ENCODE measurements around the gene WDR45B.

Gene WDR45B

DNA sequence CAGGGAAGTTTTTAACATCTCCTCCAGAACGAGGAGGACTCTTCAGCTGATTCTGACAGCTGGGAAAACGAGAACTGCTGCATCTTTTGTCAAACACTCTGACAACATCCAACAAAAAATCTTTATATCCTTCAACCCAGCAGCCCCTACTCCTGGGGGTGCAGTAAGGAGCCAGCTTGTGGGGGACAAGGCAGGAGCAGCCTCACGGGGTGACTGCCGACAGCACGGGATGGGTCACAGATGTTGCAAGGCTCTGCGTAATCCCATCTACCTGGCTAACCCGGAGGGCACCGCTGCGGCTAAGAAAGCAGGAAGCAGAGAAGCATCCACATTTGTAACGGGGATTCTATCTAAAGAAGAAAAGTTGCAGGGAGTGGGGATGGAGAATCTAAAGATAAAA, 28.6 kb downstream of the WDR45B start:
- DNase-seq, result no peak

GRCh38 chr17:82619211-82619610, 29.0 kb downstream of the WDR45B start:
- no peak for DNase-seq

DNA sequence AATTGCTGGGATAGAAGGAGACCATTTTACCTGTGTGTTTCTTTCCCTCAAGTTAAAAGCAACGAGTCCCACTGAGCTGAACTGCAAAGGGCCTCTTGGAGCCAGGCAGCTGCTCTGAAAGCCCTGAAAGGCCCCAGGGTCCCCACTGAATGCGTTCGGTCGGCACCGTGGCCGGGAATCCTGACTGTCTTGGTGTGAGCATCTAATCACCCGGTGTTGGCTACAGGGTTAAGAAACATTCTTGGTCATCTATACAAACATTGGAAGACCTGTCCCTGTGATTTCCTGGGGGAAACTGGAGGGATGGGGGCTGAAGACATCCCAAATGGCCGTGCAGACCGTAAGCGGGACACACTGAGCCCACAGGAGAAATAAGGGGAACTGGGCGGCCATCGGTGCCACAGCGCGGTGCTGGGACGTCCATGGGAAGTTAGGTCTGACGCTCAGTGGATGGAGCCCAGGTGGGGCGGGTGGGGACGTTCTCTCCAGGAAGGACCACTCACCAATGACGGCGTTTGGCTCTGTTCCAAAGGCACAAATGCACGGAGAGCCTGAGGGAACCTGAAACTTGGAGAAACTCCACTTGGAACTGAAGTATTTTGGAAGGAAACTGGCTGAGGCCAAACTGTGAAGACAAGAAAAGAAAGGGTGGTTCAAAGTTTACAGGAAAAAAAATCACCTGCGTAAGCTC, 32.1 kb downstream of the WDR45B start:
- DNase-seq, result no peak

DNA sequence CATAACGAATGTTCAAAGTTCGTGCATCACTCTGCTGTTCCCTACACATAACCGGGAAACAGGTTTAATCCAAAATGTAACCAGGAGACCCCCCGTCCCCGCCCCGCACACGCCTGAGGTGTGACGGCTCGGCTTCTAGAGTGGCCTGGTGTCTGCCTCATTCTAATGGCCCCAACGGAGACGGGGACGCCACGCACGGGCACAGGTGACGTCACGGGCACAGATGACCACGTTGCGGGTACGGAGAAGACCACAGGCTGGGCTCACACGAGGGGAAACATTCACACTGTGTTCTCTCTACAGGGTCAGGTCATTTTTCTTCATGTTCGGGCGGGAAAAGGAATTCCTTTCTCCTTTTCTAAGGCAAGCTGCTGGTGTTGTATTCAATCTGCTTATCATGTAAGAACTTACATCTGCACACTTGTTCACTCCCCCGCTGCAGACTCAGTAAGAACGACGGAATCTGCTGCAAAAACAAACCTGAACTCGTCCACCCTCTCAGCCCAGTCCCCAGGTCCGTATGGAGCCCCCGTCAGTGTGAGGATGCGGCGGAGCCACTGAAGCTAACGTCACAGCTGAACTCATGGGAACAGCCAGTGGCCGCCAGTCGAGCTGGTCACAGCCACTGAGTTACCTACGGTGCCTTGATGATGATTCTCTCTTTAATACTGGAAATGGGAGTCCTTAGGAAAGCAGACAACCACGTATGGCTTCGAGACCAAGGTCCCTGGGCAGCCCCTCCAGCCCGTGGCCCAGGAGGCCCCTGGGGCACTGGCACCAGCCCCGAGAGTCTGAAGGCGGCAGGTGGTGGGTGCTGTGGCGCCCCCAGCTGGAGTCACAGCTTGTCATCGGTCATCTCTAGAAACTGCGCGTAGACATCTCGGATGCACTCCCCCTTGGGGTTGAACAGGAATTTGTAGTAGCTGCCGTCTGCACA, 32.9 kb downstream of the WDR45B start:
- DNase-seq, result no peak

DNA sequence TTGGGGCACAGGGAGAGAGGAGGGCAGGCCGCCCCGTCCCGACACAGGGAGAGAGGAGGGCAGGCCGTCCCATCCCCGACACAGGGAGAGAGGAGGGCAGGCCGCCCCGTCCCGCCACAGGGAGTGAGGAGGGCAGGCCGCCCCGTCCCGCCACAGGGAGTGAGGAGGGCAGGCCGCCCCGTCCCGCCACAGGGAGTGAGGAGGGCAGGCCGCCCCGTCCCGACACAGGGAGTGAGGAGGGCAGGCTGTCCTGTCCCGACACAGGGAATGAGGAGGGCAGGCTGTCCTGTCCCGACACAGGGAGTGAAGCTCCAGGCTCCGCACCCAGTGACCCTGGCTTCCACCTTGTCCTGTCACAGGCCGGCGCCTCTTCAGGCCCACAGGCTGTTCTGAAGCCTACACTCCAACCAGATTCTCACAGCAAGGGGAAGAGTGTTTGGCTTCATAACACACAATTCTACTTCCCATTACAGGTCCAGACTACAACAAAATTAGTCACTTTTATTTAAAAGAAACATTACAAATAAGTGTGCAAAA, 34.1 kb downstream of the WDR45B start:
- DNase-seq, result no peak

GRCh38 chr17:82613283-82614094, 34.8 kb downstream of the WDR45B start:
- DNase-seq, result no peak

DNA sequence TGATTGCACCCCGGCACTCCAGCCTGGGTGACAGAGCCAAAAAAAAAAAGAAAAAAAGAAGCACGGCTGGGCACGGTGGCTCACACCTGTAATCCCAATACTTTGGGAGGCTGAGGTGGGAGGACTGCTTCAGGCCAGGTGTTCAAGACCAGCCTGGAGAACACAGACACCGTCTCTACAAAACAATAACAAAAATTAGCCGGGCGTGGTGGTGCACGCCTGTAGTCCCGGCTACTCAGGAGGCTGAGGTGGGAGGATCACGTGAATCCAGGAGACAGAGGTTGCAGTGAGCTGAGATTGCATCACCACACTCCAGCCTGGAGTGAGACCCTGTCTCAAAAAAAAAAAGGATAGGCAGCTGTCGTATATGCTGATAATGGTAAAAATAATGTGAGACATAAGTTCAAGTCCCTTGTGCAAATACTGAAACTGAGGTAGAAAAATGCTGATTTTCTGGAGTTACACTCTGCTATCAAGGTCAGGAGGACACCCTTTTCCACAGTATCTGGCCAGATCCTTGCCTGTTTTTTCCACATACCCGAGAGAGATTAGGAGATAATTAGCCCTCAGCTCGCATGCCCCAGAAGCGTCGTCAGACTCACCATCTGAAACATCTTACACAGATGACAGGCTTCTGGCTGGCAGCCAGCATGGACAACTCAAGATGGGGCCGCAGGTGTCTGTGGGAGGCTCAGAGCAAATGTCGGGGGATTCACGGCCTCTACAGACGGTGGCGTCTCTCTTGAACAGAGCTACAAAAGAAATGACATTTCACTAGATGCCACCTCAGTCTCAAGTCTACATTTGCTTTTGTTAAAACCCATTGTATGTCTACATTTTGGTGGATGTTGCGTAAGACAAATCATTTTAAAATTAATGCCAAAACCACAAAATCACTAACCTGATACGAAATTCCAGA, 36.8 kb downstream of the WDR45B start:
- DNase-seq, result no peak

- no peak for DNase-seq
These were observed 38.6 kb downstream of the WDR45B start for GRCh38 chr17:82609655-82610054.

GRCh38 chr17:82608816-82609215, 39.4 kb downstream of the WDR45B start:
- DNase-seq, result no peak

GRCh38 chr17:82605939-82606600, 42.2 kb downstream of the WDR45B start:
- no peak for DNase-seq

DNA sequence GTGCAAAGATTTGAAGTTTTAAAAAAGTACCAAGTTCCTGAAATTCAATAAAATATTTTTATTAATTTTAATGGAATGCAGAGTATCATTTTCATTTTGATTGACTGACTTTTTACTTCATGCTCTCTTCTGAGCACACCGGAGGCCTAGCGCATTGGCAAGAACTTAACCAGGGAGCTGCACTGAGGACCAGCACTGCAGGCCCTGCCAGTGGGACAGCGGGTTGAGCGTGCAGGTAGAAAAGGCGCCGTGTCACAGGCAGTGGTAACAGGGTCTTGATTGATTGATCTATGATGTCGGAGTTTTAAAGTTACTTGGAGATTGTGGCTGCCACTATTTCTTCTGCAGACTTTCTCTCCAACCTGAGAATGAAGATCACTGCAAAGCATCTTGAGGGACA, 43.7 kb downstream of the WDR45B start:
- no peak for DNase-seq

GRCh38 chr17:82603981-82604448, 44.2 kb downstream of the WDR45B start:
- DNase-seq, result peak in 1 of 2 experiments; percentile 39

DNA sequence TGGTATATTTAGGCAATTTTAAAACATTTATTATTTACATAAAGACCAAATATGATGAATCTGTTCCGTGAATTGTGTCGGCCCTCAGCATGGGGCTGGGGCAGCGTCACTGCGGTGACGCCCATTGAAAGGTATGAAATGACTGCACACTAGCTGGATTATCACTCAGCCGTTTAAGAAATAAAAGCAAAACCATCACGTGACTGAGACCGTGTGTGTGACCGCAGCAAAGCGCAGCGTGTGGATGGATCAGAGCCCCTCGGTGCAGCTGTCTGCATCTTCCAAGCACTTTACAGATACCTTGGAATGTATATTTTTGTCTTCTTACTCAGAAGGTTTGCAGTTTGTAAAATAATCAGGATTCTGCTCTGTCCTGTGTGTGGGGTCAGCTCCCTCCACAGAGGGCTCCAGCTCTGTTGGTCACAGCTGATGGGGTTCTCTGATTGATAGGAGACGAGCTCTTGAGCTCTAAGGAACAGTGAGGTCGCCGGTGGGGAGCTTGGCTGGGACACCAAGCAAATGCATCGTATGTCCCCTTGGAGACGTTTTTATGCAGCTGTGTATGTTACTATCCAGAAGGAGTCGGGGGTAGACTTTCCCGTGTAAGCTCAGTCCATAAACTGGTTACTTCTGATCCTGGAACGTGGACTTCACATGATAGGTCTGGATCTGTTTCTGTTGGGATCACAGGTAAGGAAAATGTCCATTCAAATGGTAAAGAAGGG, 45.1 kb downstream of the WDR45B start:
- DNase-seq, result no peak

DNA sequence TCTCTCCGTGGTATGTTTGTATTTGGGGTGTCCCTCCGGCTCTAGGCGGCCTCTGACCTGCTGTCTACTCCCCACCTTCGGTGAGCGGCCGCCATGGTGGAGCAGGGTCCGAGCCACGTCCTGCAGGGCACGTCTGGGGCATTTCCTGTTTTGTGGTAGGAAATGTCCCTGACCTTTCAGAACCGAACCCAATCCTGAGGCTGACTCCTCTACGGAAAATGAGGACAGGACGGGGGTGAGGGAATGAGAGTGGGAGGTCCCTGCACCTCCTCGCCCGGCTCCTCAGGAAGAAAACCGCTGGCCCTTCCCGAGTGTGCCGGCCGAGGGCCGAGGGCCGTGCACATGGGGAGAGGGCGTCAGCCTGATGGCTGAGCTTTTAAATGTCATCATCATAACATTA, 45.8 kb downstream of the WDR45B start:
- DNase-seq, result no peak

DNA sequence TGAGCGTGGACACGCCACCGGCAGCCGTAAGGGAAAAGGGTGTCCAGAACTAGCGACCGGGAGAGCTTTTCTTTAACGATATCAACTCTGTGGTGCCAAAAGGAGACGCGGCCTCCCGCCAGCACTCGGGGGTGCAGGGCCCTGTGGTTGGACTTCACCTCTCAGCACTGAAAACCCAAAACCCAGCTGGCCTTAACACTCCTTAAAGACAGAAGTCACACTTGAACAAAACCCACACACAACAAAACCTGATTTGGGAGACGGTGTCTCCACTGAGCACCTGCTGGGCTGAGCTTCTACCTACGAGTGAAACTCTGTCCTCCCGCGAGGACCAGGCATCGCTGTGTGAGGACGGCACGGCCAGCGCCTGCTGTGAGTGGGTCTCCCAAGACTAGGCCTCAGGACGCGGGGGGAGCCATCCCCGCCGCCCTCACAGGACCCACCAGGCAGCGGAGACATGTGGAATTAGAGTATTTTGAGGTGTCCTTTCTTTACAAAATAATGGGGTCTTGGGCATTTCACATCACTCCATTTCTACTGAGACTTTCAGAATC, 46.7 kb downstream of the WDR45B start:
- no peak for DNase-seq

GRCh38 chr17:82600731-82601446, 47.4 kb downstream of the WDR45B start:
- DNase-seq, result no peak

GRCh38 chr17:82599674-82600661, 48.3 kb downstream of the WDR45B start:
- no peak for DNase-seq
